Panc1 (cell line): Measurements from ENCODE around the gene CPM. TPM values are rescaled to one million over a fixed set of nuclear protein-coding genes. Genes with fewer than 3 reads are reported as not detected.
"Not testable (repeated sequence)": the region's sequence is repeated elsewhere in the genome, so short reads cannot be mapped to it uniquely, and the experiment has no call there.

Source experiments
- ATAC-seq: fragments of 200-7000 bp; cut with Tn5 transposase; 2 replicates; pipeline ENCODE4 v1.9.1; 2020; ENCODE audit warnings: mild to moderate bottlenecking, moderate library complexity
- BruUV-seq: library from RNA; stranded (reverse); fragments of 400-500 nt; replicated peaks from 2 replicates; lab custom pipeline; 2021; lab: Mats Ljungman, UMichigan
- CTCF ChIA-PET: fragments of 300-600 bp; sonication (Branson Sonifier 250); formaldehyde crosslinking; loops from one replicate; lab custom pipeline; 2022; ENCODE audit warnings: antibody characterized with exemption; lab: Charles Lee
- POLR2A ChIA-PET: fragments of 300-600 bp; sonication (Branson Sonifier 250); formaldehyde crosslinking; loops from one replicate; lab custom pipeline; 2022; ENCODE audit warnings: antibody characterized with exemption; lab: Charles Lee
- DNase-seq: peaks from one replicate; pipeline ENCODE4 v3.0.0-alpha.2; 2010; ENCODE audit warnings: low read depth, low spot score
- H3K27ac ChIP-seq: 2 replicates; pipeline ENCODE4 v1.5.1; 2011; ENCODE audit warnings: mild to moderate bottlenecking, low read length, inconsistent platforms
- H3K27me3 ChIP-seq: fragments of 200-500 bp; sonication (Bioruptor generic); 2 replicates; pipeline ENCODE4 v1.6.0; 2014; ENCODE audit warnings: low read length, inconsistent platforms; ENCODE audit not compliant: control insufficient read depth, insufficient read depth
- H3K36me3 ChIP-seq: fragments of 200-500 bp; sonication (Bioruptor generic); 2 replicates; pipeline ENCODE4 v1.5.1; 2014; ENCODE audit warnings: inconsistent platforms, mild to moderate bottlenecking, low read length, moderate library complexity; ENCODE audit not compliant: control insufficient read depth, insufficient read depth
- H3K4me1 ChIP-seq: 2 replicates; pipeline ENCODE4 v1.5.1; 2011; ENCODE audit warnings: inconsistent platforms, mild to moderate bottlenecking, low read length, moderate library complexity; ENCODE audit not compliant: control insufficient read depth, insufficient read depth
- H3K4me3 ChIP-seq, 2 experiments: 2 replicates each; pipeline ENCODE4 v1.5.1; 2011 to 2012; ENCODE audit warnings: low read depth in 2 of 2, low read length in 2 of 2, mild to moderate bottlenecking in 2 of 2, inconsistent platforms in 1 of 2, moderate library complexity in 1 of 2
- H3K9me3 ChIP-seq: fragments of 200-500 bp; sonication (Bioruptor generic); 2 replicates; pipeline ENCODE4 v1.5.1; 2014; ENCODE audit warnings: low read depth, mild to moderate bottlenecking, inconsistent platforms, low read length, moderate library complexity; ENCODE audit not compliant: control insufficient read depth, insufficient read depth
- POLR2AphosphoS5 ChIP-seq: IDR thresholded peaks from 2 replicates; pipeline ENCODE4 v1.6.1; 2012; ENCODE audit warnings: mild to moderate bottlenecking, low read depth, low read length, moderate library complexity
- REST ChIP-seq, 2 experiments: IDR thresholded peaks; 2 replicates each; pipeline ENCODE4 v1.6.1; 2011 to 2012; ENCODE audit warnings: low read depth in 2 of 2, control low read depth in 1 of 2, low read length in 1 of 2, mild to moderate bottlenecking in 1 of 2, moderate library complexity in 1 of 2; ENCODE audit not compliant: insufficient read depth in 1 of 2
- SIN3A ChIP-seq: IDR thresholded peaks from 2 replicates; pipeline ENCODE4 v1.6.1; 2012; ENCODE audit warnings: low read depth, mild to moderate bottlenecking, low read length, moderate library complexity, borderline replicate concordance; ENCODE audit not compliant: insufficient read depth
- TCF7L2 ChIP-seq: IDR thresholded peaks from 2 replicates; pipeline ENCODE4 v1.6.1; 2011; ENCODE audit warnings: mild to moderate bottlenecking, low read depth, low read length, inconsistent platforms
- in situ Hi-C: cut with HindIII; loops from 2 replicates; pipeline ENCODE4 v1.10.0; 2016; ENCODE audit warnings: low sequenced_read_pairs, low pct_unique_long_range_greater_than_20kb
- intact Hi-C: fragments of 100-400 bp; cut with micrococcal nuclease; formaldehyde crosslinking; loops from one replicate; pipeline ENCODE4 v1.10.0; 2022; ENCODE audit not compliant: unreplicated experiment
- total RNA-seq: library from RNA; stranded (reverse); gene quantifications from one replicate; pipeline ENCODE4 v1.2.1, GENCODE V29; 2021; ENCODE audit not compliant: unreplicated experiment
- TF ChIP-seq, protein P1 (sequence below): fragments of 450-650 bp; IDR thresholded peaks from 2 replicates; pipeline ENCODE4 v1.5.1; 2017; ENCODE audit warnings: mild to moderate bottlenecking

Gene CPM
- total RNA-seq, 1 experiment from 2014 or later = 11.2 TPM

GRCh38 chr12:68812553-68813241 lies 120.3 kb downstream of the CPM start:
- in situ Hi-C loops (no loop called here), intact Hi-C loops (no loop called here)
- no TSS peak for BruUV-seq
- ATAC-seq = no peak
- no peak overlapping the region for H3K4me3 ChIP-seq
- H3K4me1 ChIP-seq = peaks cover 8% of the 10 kb centered on the region
- POLR2A ChIA-PET = interaction anchor here (0.5 kb wide), 1 partner anchor 511 kb away, joined by 3 read pairs; no protein-coding TSS in a partner anchor
- H3K36me3 ChIP-seq = peaks cover 54% of the 10 kb centered on the region
- no peak for TF ChIP-seq POLR2AphosphoS5
- TF ChIP-seq SIN3A = no peak
- TF ChIP-seq REST (IDR thresholded peaks at IDR 0.05; ENCODE audit: insufficient read depth in 1 of 2, low read depth in 2 of 2, low read length in 1 of 2) = no peak
- TF ChIP-seq, protein P1, sequence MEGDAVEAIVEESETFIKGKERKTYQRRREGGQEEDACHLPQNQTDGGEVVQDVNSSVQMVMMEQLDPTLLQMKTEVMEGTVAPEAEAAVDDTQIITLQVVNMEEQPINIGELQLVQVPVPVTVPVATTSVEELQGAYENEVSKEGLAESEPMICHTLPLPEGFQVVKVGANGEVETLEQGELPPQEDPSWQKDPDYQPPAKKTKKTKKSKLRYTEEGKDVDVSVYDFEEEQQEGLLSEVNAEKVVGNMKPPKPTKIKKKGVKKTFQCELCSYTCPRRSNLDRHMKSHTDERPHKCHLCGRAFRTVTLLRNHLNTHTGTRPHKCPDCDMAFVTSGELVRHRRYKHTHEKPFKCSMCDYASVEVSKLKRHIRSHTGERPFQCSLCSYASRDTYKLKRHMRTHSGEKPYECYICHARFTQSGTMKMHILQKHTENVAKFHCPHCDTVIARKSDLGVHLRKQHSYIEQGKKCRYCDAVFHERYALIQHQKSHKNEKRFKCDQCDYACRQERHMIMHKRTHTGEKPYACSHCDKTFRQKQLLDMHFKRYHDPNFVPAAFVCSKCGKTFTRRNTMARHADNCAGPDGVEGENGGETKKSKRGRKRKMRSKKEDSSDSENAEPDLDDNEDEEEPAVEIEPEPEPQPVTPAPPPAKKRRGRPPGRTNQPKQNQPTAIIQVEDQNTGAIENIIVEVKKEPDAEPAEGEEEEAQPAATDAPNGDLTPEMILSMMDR = no peak
- TF ChIP-seq TCF7L2 = no peak
- no peaks in the 10 kb centered on the region for H3K9me3 ChIP-seq
- DNase-seq = no peak
- 0 out of 2 replicates have a peak overlapping the region, but pooled peaks have one; percentile 18 for H3K27ac ChIP-seq
- CTCF ChIA-PET = no interaction called here
- no peaks in the 10 kb centered on the region for H3K27me3 ChIP-seq

GRCh38 chr12:68811573-68811972 lies 121.4 kb downstream of the CPM start:
- ATAC-seq, CTCF ChIA-PET, H3K27me3 ChIP-seq, intact Hi-C loops, DNase-seq, H3K27ac ChIP-seq, H3K4me3 ChIP-seq, H3K9me3 ChIP-seq, in situ Hi-C loops: not testable (repeated sequence)
- BruUV-seq = TSS peak; percentile 13
- H3K36me3 ChIP-seq = peaks cover 47% of the 10 kb centered on the region
- peaks cover 11% of the 10 kb centered on the region for H3K4me1 ChIP-seq
- POLR2A ChIA-PET = interaction anchor here (0.6 to 0.7 kb wide), 2 partner anchors 9 to 17 kb away, joined by 3 to 4 read pairs; no protein-coding TSS in a partner anchor

- in situ Hi-C loops, CTCF ChIA-PET, POLR2A ChIA-PET, BruUV-seq, H3K9me3 ChIP-seq, intact Hi-C loops, H3K27me3 ChIP-seq, DNase-seq, ATAC-seq, H3K27ac ChIP-seq: not testable (repeated sequence)
- Histone ChIP-seq H3K36me3 (peaks cover 35% of the 10 kb centered on the region), H3K4me1 (peaks cover 14% of the 10 kb centered on the region), H3K4me3 (peak overlapping the region in 1 of 2 experiments; percentile 68; a peak in 2 of 4 replicates)
Measured at GRCh38 chr12:68810027-68810389, 123.0 kb downstream of the CPM start.
